Fibroblast of lung (primary cell): ENCODE measurements around the gene STAG3. TPM values are rescaled to one million over a fixed set of nuclear protein-coding genes. Genes with fewer than 3 reads are reported as not detected.
"Not testable (repeated sequence)": the region's sequence is repeated elsewhere in the genome, so short reads cannot be mapped to it uniquely, and the experiment has no call there.

ENCODE experiments used
- DNase-seq, 2 donors: peaks; one replicate each; pipeline versions ENCODE4 v3.0.0 to v3.0.0-alpha.2; 2010; ENCODE audit warnings: low read depth in 2 of 2
- H2AFZ ChIP-seq: 2 replicates; pipeline ENCODE4 v1.5.1; 2012; ENCODE audit warnings: low read length, control low read depth, inconsistent platforms
- H3K27ac ChIP-seq: 2 replicates; pipeline ENCODE4 v1.5.1; 2011; ENCODE audit warnings: low read length, control low read depth; ENCODE audit not compliant: insufficient read depth
- H3K27me3 ChIP-seq: 2 replicates; pipeline ENCODE4 v1.5.1; 2011; ENCODE audit warnings: mild to moderate bottlenecking, low read length; ENCODE audit not compliant: control insufficient read depth, insufficient read depth
- H3K36me3 ChIP-seq: 2 replicates; pipeline ENCODE4 v1.5.1; 2011; ENCODE audit warnings: low read length; ENCODE audit not compliant: control insufficient read depth, insufficient read depth
- H3K4me1 ChIP-seq: 2 replicates; pipeline ENCODE4 v1.5.1; 2011; ENCODE audit warnings: low read length; ENCODE audit not compliant: control insufficient read depth, insufficient read depth; ENCODE audit errors: extremely low read depth
- H3K4me2 ChIP-seq: 2 replicates; pipeline ENCODE4 v1.5.1; 2011; ENCODE audit warnings: low read length, control low read depth; ENCODE audit not compliant: insufficient read depth; ENCODE audit errors: extremely low read depth
- H3K4me3 ChIP-seq, 4 experiments: fragments of 200-600 bp in 1 of 4; sonication (generic) in 1 of 4; replicated peaks in 1 of 4; 2 replicates each; pipeline ENCODE4 v1.5.1; 2011 to 2016; ENCODE audit warnings: low read length in 4 of 4, low read depth in 3 of 4, mild to moderate bottlenecking in 3 of 4, control low read depth in 2 of 4, inconsistent platforms in 1 of 4, mixed read lengths in 1 of 4; ENCODE audit not compliant: insufficient read depth in 1 of 4; ENCODE audit errors: control extremely low read depth in 1 of 4
- H3K79me2 ChIP-seq: 2 replicates; pipeline ENCODE4 v1.5.1; 2012; ENCODE audit warnings: mild to moderate bottlenecking, low read length, inconsistent platforms; ENCODE audit not compliant: control insufficient read depth, insufficient read depth
- H3K9ac ChIP-seq: 2 replicates; pipeline ENCODE4 v1.5.1; 2011; ENCODE audit warnings: mild to moderate bottlenecking, low read length, control low read depth; ENCODE audit not compliant: insufficient read depth
- H3K9me3 ChIP-seq: 2 replicates; pipeline ENCODE4 v1.5.1; 2012; ENCODE audit warnings: low read depth, low read length; ENCODE audit not compliant: control insufficient read depth, insufficient read depth
- H4K20me1 ChIP-seq: 2 replicates; pipeline ENCODE4 v1.5.1; 2011; ENCODE audit warnings: low read length; ENCODE audit not compliant: control insufficient read depth, insufficient read depth; ENCODE audit errors: extremely low read depth
- EZH2 ChIP-seq: IDR thresholded peaks from 2 replicates; pipeline ENCODE4 v1.5.1; 2012; ENCODE audit warnings: low read length, control low read depth, mild to moderate bottlenecking; ENCODE audit errors: missing control alignments
- polyA plus RNA-seq, 2 donors: library from polyadenylated mRNA; depleted of rRNA in 1 of 2; stranded (reverse) in 1 of 2; unstranded in 1 of 2; fragments of >200 nt; gene quantifications; 2 replicates each; pipeline ENCODE4 v1.2.1, GENCODE V29; 2011 to 2012; ENCODE audit warnings: missing spikeins in 1 of 2
- total RNA-seq: library from RNA; depleted of rRNA; stranded (reverse); fragments of >200 nt; gene quantifications from 2 replicates; pipeline ENCODE4 v1.2.1, GENCODE V29; 2014
- TF ChIP-seq, protein P1 (sequence below), 2 donors: IDR thresholded peaks in 1 of 2; conservative IDR thresholded peaks in 1 of 2; 1 replicate in 1 of 2; 2 replicates in 1 of 2; pipeline ENCODE4 v1.5.1; 2011 to 2012; ENCODE audit warnings: low read length in 2 of 2, control low read depth in 1 of 2, inconsistent platforms in 1 of 2, low read depth in 1 of 2, mild to moderate bottlenecking in 1 of 2

STAG3 gene
- total and polyA plus RNA-seq, 2 donors (not counting 1 experiment from before 2014, with no cell fraction given) = 0.27 to 0.50 TPM

GRCh38 chr7:100182616-100183015 is 4.9 kb downstream of the STAG3 start:
- H3K36me3 ChIP-seq, H3K9me3 ChIP-seq, H3K27me3 ChIP-seq, H3K79me2 ChIP-seq, H3K4me1 ChIP-seq, H3K4me3 ChIP-seq, H2AFZ ChIP-seq, DNase-seq, H3K9ac ChIP-seq, H3K4me2 ChIP-seq, H3K27ac ChIP-seq, H4K20me1 ChIP-seq: not testable (repeated sequence)

DNA sequence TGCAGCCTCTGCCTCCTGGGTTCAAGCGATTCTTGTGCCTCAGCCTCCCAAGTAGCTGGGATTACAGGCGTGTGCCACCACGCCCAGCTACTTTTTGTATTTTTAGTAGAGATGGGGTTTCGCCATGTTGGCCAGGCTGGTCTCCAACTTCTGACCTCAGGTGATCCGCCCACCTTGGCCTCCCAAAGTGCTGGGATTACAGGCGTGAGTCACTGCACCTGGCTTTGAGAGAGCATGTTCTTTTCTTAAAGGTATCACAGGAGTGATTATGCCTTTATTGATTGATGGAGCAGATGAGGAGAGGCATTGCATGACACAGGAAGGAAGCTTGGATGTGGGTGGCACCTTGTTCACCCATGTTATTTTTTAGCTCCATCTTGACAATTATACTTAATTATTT is 5.4 kb downstream of the STAG3 start:
- not testable (repeated sequence) for H3K27me3 ChIP-seq, H4K20me1 ChIP-seq, H3K4me3 ChIP-seq, H3K36me3 ChIP-seq, H3K4me1 ChIP-seq, H3K27ac ChIP-seq, H3K9ac ChIP-seq, H3K4me2 ChIP-seq, DNase-seq, H2AFZ ChIP-seq, H3K79me2 ChIP-seq, H3K9me3 ChIP-seq

DNA sequence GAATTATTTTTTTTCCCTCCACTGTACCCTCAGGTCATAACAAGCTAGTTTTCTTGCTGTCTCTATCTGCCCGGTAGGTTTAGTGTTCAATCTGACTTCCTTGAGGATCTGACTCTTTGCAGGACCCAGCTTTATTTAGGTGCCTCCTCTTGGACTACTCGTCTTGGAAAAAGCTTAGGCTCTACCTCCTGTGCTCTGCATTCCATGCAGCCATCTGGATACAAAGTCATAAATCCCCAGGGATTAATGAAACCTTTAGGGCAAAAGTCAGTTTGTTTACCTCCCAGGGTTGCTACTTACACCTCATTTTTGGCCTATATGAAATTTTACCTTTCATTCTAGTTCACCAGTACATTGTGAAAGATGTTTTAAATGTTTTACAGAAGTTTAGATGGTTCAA is 8.0 kb downstream of the STAG3 start:
- Histone ChIP-seq H3K4me2 (no peak overlapping the region), H3K9ac (no peak overlapping the region), H3K4me1 (no peaks in the 10 kb centered on the region), H3K36me3 (no peaks in the 10 kb centered on the region), H3K27me3 (no peaks in the 10 kb centered on the region), H3K9me3 (no peaks in the 10 kb centered on the region), H3K4me3 (no peak overlapping the region), H4K20me1 (no peaks in the 10 kb centered on the region), H3K27ac (no peak overlapping the region), H3K79me2 (no peaks in the 10 kb centered on the region), H2AFZ (no peak overlapping the region)
- TF ChIP-seq EZH2 = no peak
- TF ChIP-seq, protein P1, sequence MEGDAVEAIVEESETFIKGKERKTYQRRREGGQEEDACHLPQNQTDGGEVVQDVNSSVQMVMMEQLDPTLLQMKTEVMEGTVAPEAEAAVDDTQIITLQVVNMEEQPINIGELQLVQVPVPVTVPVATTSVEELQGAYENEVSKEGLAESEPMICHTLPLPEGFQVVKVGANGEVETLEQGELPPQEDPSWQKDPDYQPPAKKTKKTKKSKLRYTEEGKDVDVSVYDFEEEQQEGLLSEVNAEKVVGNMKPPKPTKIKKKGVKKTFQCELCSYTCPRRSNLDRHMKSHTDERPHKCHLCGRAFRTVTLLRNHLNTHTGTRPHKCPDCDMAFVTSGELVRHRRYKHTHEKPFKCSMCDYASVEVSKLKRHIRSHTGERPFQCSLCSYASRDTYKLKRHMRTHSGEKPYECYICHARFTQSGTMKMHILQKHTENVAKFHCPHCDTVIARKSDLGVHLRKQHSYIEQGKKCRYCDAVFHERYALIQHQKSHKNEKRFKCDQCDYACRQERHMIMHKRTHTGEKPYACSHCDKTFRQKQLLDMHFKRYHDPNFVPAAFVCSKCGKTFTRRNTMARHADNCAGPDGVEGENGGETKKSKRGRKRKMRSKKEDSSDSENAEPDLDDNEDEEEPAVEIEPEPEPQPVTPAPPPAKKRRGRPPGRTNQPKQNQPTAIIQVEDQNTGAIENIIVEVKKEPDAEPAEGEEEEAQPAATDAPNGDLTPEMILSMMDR (conservative IDR thresholded peaks at IDR 0.05 in 1 of 2, IDR thresholded peaks at IDR 0.05 in 1 of 2; ENCODE audit: low read depth in 1 of 2, low read length in 2 of 2) = no peak
- no peak for DNase-seq

DNA sequence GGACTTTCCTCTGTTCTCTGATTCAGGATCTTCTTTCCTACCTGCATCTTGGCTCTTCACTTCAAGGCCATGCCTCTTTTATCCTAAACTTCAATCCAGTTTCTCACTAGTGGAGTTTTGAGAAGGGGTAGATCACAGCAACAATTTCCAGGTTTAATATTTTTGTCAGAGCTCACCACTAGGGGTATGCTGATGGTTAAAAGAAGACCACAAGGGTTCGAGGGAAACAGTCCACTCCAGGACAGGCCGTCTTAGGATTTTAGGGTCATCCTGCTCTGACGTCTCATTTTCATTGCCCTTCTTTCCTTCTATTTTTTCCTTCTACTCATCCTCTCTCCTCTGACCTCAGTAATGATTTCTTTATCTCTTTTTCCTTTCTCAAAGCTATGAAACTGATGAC is 11.3 kb downstream of the STAG3 start:
- Histone ChIP-seq H3K9ac (no peak overlapping the region), H3K36me3 (no peaks in the 10 kb centered on the region), H3K79me2 (no peaks in the 10 kb centered on the region), H3K4me3 (no peak overlapping the region), H3K4me2 (no peak overlapping the region), H3K27ac (no peak overlapping the region), H2AFZ (no peak overlapping the region), H3K9me3 (no peaks in the 10 kb centered on the region), H3K4me1 (no peaks in the 10 kb centered on the region), H3K27me3 (no peaks in the 10 kb centered on the region), H4K20me1 (no peaks in the 10 kb centered on the region)
- no peak for TF ChIP-seq EZH2
- TF ChIP-seq, protein P1 (conservative IDR thresholded peaks at IDR 0.05 in 1 of 2, IDR thresholded peaks at IDR 0.05 in 1 of 2; ENCODE audit: low read depth in 1 of 2, low read length in 2 of 2) = no peak
- no peak for DNase-seq
